Keratinocyte (primary cell): ENCODE measurements around the gene PRKAR1B. TPM values are rescaled to one million over a fixed set of nuclear protein-coding genes. Genes with fewer than 3 reads are reported as not detected.

Experiments
- DNase-seq: peaks from one replicate; pipeline ENCODE4 v3.0.0-alpha.2; 2011; ENCODE audit warnings: low read depth, missing footprints, low spot score
- FAIRE-seq: peaks from 2 replicates; lab custom pipeline; 2011; peaks lifted over from hg19 to GRCh38; lab: Jason Lieb, UNC
- H2AFZ ChIP-seq: 2 replicates; pipeline ENCODE4 v1.6.0; 2012; ENCODE audit warnings: low read length, control low read depth, inconsistent platforms; ENCODE audit not compliant: control insufficient read depth
- H3K27ac ChIP-seq: 2 replicates; pipeline ENCODE4 v1.5.1; 2011; ENCODE audit warnings: low read length; ENCODE audit not compliant: control insufficient read depth, insufficient read depth
- H3K27me3 ChIP-seq: 3 replicates; pipeline ENCODE4 v1.6.0; 2011; ENCODE audit warnings: low read length; ENCODE audit not compliant: control insufficient read depth, insufficient read depth; ENCODE audit errors: extremely low read depth
- H3K36me3 ChIP-seq, 2 experiments: 2 replicates in 1 of 2; 3 replicates in 1 of 2; pipeline ENCODE4 v1.5.1; 2011; ENCODE audit warnings: low read length in 2 of 2, mild to moderate bottlenecking in 1 of 2; ENCODE audit not compliant: control insufficient read depth in 2 of 2, insufficient read depth in 2 of 2; ENCODE audit errors: extremely low read depth in 1 of 2
- H3K4me1 ChIP-seq: 3 replicates; pipeline ENCODE4 v1.5.1; 2011; ENCODE audit warnings: low read length; ENCODE audit not compliant: control insufficient read depth, insufficient read depth; ENCODE audit errors: extremely low read depth
- H3K4me2 ChIP-seq: 3 replicates; pipeline ENCODE4 v1.6.0; 2011; ENCODE audit warnings: low read depth, low read length; ENCODE audit not compliant: control insufficient read depth, insufficient read depth; ENCODE audit errors: extremely low read depth
- H3K4me3 ChIP-seq, 3 experiments: fragments of 200-600 bp in 1 of 3; sonication (generic) in 1 of 3; 2 replicates in 2 of 3; 3 replicates in 1 of 3; pipeline ENCODE4 v1.5.1; 2011 to 2016; ENCODE audit warnings: low read length in 3 of 3, mild to moderate bottlenecking in 3 of 3, control low read depth in 2 of 3, inconsistent platforms in 1 of 3, low read depth in 1 of 3, mixed read lengths in 1 of 3, mixed run types in 1 of 3, moderate library complexity in 1 of 3; ENCODE audit not compliant: control insufficient read depth in 2 of 3, insufficient read depth in 2 of 3; ENCODE audit errors: extremely low read depth in 1 of 3
- H3K79me2 ChIP-seq: 2 replicates; pipeline ENCODE4 v1.6.0; 2012; ENCODE audit warnings: low read length; ENCODE audit not compliant: control insufficient read depth, insufficient read depth
- H3K9ac ChIP-seq: 3 replicates; pipeline ENCODE4 v1.6.0; 2011; ENCODE audit warnings: low read length; ENCODE audit not compliant: control insufficient read depth, insufficient read depth; ENCODE audit errors: extremely low read depth
- H3K9me1 ChIP-seq: 3 replicates; pipeline ENCODE4 v1.6.0; 2011; ENCODE audit warnings: low read length; ENCODE audit not compliant: control insufficient read depth, insufficient read depth; ENCODE audit errors: extremely low read depth
- H3K9me3 ChIP-seq: 2 replicates; pipeline ENCODE4 v1.5.1; 2012; ENCODE audit warnings: low read depth, low read length; ENCODE audit not compliant: control insufficient read depth
- H4K20me1 ChIP-seq: 3 replicates; pipeline ENCODE4 v1.6.0; 2011; ENCODE audit warnings: low read length; ENCODE audit not compliant: control insufficient read depth, insufficient read depth; ENCODE audit errors: extremely low read depth
- EZH2 ChIP-seq: IDR thresholded peaks from one replicate; pipeline ENCODE4 v1.6.1; 2012; ENCODE audit warnings: inconsistent platforms, mild to moderate bottlenecking, low read length, moderate library complexity
- dilution Hi-C: fragments of 300-500 bp; cut with MboI; formaldehyde crosslinking; loops from one replicate; pipeline ENCODE4 v1.7.0; 2020; ENCODE audit warnings: low sequenced_read_pairs; ENCODE audit not compliant: extremely low pct_ligation_motif_present
- polyA plus RNA-seq, 5 experiments: library from polyadenylated mRNA; depleted of rRNA in 3 of 5; stranded (reverse) in 3 of 5; stranded (forward) in 1 of 5; unstranded in 1 of 5; fragments of >200 nt; gene quantifications; 1 replicate in 1 of 5; 2 replicates in 3 of 5; 3 replicates in 1 of 5; pipeline versions ENCODE4 v1.2.1 to v1.2.3, GENCODE V29; 2011 to 2012; ENCODE audit warnings: missing spikeins in 2 of 5, low read depth in 1 of 5, low replicate concordance in 1 of 5
- TF ChIP-seq, protein P1 (sequence below), 3 experiments: IDR thresholded peaks in 1 of 3; conservative IDR thresholded peaks in 1 of 3; optimal IDR thresholded peaks in 1 of 3; 2 replicates in 2 of 3; 3 replicates in 1 of 3; pipeline versions ENCODE3 to v1.5.1; 2011; ENCODE audit warnings: low read length in 3 of 3, mild to moderate bottlenecking in 3 of 3, moderate library complexity in 2 of 3, control low read depth in 1 of 3, inconsistent platforms in 1 of 3; ENCODE audit not compliant: insufficient read depth in 2 of 3; ENCODE audit errors: extremely low read depth in 1 of 3

The PRKAR1B gene
- polyA plus RNA-seq, 1 donor (not counting 4 experiments of a cell fraction or from before 2014, with no cell fraction given) = 10.8 TPM

DNA sequence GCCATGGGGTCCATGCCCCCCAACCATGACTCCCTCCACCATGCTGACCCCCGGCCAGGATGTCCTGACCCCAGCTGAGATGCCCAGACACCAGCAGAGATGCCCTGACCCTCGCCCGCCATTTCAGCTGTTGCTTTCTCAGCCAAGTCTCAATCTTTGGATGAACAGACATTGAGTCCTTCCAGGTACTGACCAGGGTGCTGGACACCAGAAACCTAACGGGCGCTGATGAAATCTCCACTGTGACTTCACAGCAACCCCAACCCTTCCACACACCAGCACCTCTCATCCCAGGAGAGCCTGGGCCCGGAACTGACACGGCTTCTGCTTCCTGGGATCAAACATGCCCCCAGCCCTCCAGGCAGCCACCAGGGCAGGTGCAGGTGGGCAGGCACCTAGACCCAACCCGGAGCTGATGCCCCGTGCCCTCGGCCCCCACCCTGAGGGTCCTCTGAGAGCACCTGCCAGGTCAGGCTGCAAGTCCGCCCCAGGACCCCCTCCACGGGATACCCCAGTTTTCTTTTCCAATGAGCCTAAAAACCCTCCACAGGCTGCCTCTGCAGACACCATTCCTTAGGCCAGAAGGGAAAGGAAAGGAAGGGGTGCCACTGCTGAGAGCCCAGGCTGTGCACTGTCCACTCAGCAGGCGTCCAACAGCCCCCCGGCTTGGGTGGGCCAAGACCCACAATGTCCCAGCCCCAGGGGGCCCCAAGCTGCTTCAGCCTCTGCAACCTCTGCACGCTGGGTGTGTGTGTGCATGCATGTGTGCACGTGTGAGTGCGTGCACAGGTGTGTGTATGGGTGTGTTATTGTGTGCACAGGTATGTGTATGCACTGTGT is 164.1 kb downstream of the PRKAR1B start:
- no peak overlapping the region for H3K27ac ChIP-seq
- H3K27me3 ChIP-seq = no peaks in the 10 kb centered on the region
- H3K4me1 ChIP-seq = no peaks in the 10 kb centered on the region
- FAIRE-seq (no peak), DNase-seq (no peak)
- no peak overlapping the region for H2AFZ ChIP-seq
- H3K4me3 ChIP-seq = no peak overlapping the region
- TF ChIP-seq, protein P1, sequence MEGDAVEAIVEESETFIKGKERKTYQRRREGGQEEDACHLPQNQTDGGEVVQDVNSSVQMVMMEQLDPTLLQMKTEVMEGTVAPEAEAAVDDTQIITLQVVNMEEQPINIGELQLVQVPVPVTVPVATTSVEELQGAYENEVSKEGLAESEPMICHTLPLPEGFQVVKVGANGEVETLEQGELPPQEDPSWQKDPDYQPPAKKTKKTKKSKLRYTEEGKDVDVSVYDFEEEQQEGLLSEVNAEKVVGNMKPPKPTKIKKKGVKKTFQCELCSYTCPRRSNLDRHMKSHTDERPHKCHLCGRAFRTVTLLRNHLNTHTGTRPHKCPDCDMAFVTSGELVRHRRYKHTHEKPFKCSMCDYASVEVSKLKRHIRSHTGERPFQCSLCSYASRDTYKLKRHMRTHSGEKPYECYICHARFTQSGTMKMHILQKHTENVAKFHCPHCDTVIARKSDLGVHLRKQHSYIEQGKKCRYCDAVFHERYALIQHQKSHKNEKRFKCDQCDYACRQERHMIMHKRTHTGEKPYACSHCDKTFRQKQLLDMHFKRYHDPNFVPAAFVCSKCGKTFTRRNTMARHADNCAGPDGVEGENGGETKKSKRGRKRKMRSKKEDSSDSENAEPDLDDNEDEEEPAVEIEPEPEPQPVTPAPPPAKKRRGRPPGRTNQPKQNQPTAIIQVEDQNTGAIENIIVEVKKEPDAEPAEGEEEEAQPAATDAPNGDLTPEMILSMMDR (optimal IDR thresholded peaks at IDR 0.05 in 1 of 3, IDR thresholded peaks at IDR 0.05 in 1 of 3, conservative IDR thresholded peaks at IDR 0.05 in 1 of 3; ENCODE audit: extremely low read depth in 1 of 3, insufficient read depth in 2 of 3, low read length in 3 of 3) = no peak
- no peak for TF ChIP-seq EZH2
- no peaks in the 10 kb centered on the region for H3K36me3 ChIP-seq
- H4K20me1 ChIP-seq = no peaks in the 10 kb centered on the region
- no peaks in the 10 kb centered on the region for H3K9me1 ChIP-seq
- H3K9ac ChIP-seq = no peak overlapping the region
- no peaks in the 10 kb centered on the region for H3K79me2 ChIP-seq
- dilution Hi-C loops = no loop called here
- H3K4me2 ChIP-seq = no peak overlapping the region
- peaks cover 4% of the 10 kb centered on the region for H3K9me3 ChIP-seq

DNA sequence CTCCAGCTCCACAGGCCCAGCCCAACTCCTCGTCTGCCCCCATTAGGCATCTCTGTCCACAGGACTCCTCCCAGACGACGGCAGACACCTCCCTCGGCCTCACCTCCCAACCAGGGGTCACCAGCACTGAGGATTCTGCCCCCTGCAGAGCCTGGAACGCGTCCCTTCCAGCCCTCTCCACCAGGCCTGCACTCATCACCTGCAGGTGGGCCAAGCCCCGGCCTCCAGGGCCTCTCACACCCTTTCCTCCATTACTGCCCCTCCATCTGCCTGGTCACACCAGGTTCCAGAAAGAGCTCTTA is 164.8 kb downstream of the PRKAR1B start:
- Histone ChIP-seq H3K4me2 (no peak overlapping the region), H3K36me3 (no peaks in the 10 kb centered on the region), H2AFZ (no peak overlapping the region), H3K9ac (no peak overlapping the region), H3K4me1 (no peaks in the 10 kb centered on the region), H3K4me3 (no peak overlapping the region), H3K9me3 (peaks cover 4% of the 10 kb centered on the region), H3K27ac (no peak overlapping the region), H3K27me3 (no peaks in the 10 kb centered on the region), H4K20me1 (no peaks in the 10 kb centered on the region), H3K79me2 (no peaks in the 10 kb centered on the region), H3K9me1 (no peaks in the 10 kb centered on the region)
- FAIRE-seq = no peak
- no peak for DNase-seq
- dilution Hi-C loops = no loop called here
- TF ChIP-seq, protein P1 (optimal IDR thresholded peaks at IDR 0.05 in 1 of 3, IDR thresholded peaks at IDR 0.05 in 1 of 3, conservative IDR thresholded peaks at IDR 0.05 in 1 of 3; ENCODE audit: extremely low read depth in 1 of 3, insufficient read depth in 2 of 3, low read length in 3 of 3) = no peak
- TF ChIP-seq EZH2 = no peak
